WI38 (cell line): Measurements from ENCODE around the gene MKRN2OS.
A peak's percentile ranks its signal among the peaks of the same experiment; 100 is the strongest.
"Not testable (repeated sequence)": the region's sequence is repeated elsewhere in the genome, so short reads cannot be mapped to it uniquely, and the experiment has no call there.

Experiments used
- H3K4me3 ChIP-seq: 2 replicates; pipeline ENCODE4 v1.5.1; 2011; ENCODE audit warnings: low read depth, mild to moderate bottlenecking, control low read depth, low read length
- CTCF ChIP-seq: IDR thresholded peaks from 2 replicates; pipeline ENCODE4 v1.5.1; 2012; ENCODE audit warnings: low read depth, mild to moderate bottlenecking, control low read depth, low read length

Gene MKRN2OS

GRCh38 chr3:12556690-12557472 lies 11.6 kb upstream of the MKRN2OS start, which contains the start of gene MKRN2:
TSS of gene MKRN2 (plus strand) at chr3:12557087. CDS start at chr3:12557151, 64 bp downstream.
- no peak for TF ChIP-seq CTCF
- peak within 1 kb of the TSS; percentile 85 for H3K4me3 ChIP-seq

GRCh38 chr3:12556314-12556689 lies 11.0 kb upstream of the MKRN2OS start:
- H3K4me3 ChIP-seq: peak overlapping the region; percentile 85
- no peak for TF ChIP-seq CTCF

- no peak for TF ChIP-seq CTCF
- peak overlapping the region; percentile 51 for H3K4me3 ChIP-seq
Observed at GRCh38 chr3:12553921-12554391, 8.7 kb upstream of the MKRN2OS start.

GRCh38 chr3:12549971-12550760 lies 4.9 kb upstream of the MKRN2OS start:
- TF ChIP-seq CTCF: no peak
- H3K4me3 ChIP-seq: no peak overlapping the region

- no peak overlapping the region for H3K4me3 ChIP-seq
Observed at GRCh38 chr3:12544652-12545472, 437 bp downstream of the MKRN2OS start.

GRCh38 chr3:12543497-12543896 lies 1.8 kb downstream of the MKRN2OS start:
- not testable (repeated sequence) for H3K4me3 ChIP-seq

More at GRCh38 chr3:12544652-12545472, 437 bp downstream of the MKRN2OS start:
- TF ChIP-seq CTCF: no peak

- TF ChIP-seq CTCF: no peak
- H3K4me3 ChIP-seq: no peak overlapping the region
Observed at GRCh38 chr3:12541625-12542024, 3.7 kb downstream of the MKRN2OS start.
